HEK293T (cell line): ENCODE results near the gene GLT8D2.

ENCODE experiments used
- FOXK2 ChIP-seq: fragments of 450-650 bp; IDR thresholded peaks from 2 replicates; pipeline ENCODE4 v1.6.1; 2016; ENCODE audit warnings: mild to moderate bottlenecking
- LEF1 ChIP-seq: fragments of 450-650 bp; IDR thresholded peaks from 2 replicates; pipeline ENCODE4 v1.6.1; 2017; ENCODE audit warnings: mild to moderate bottlenecking, borderline replicate concordance

- TF ChIP-seq LEF1 (no peak), FOXK2 (no peak)
Measured at GRCh38 chr12:103947871-103948555, 102.0 kb downstream of the GLT8D2 start.
